ENCODE measurements around the gene C5orf22.
A peak's percentile ranks its signal among the peaks of the same experiment; 100 is the strongest.
"Not testable (repeated sequence)": the region's sequence is repeated elsewhere in the genome, so short reads cannot be mapped to it uniquely, and the experiment has no call there.

C5orf22 gene

GRCh38 chr5:31556461-31556860, 24.4 kb downstream of the C5orf22 start:
- no peak for DNase-seq

- no peak for DNase-seq
Observed at GRCh38 chr5:31559942-31560341, 27.8 kb downstream of the C5orf22 start.

- DNase-seq: no peak
Observed at GRCh38 chr5:31561946-31562345, 29.8 kb downstream of the C5orf22 start.

- no peak for DNase-seq
Observed at GRCh38 chr5:31563216-31563615, 31.1 kb downstream of the C5orf22 start.

- not testable (repeated sequence) for DNase-seq
Observed at GRCh38 chr5:31566362-31566761, 34.3 kb downstream of the C5orf22 start.

- DNase-seq: no peak
Observed at GRCh38 chr5:31568302-31568835, 36.3 kb downstream of the C5orf22 start.

GRCh38 chr5:31569068-31569467, 37.0 kb downstream of the C5orf22 start:
- DNase-seq: no peak

GRCh38 chr5:31573494-31574142, 41.5 kb downstream of the C5orf22 start:
- DNase-seq: no peak

- no peak for DNase-seq
Observed at GRCh38 chr5:31574772-31575171, 42.7 kb downstream of the C5orf22 start.

- DNase-seq: no peak
Observed at GRCh38 chr5:31577438-31577837, 45.3 kb downstream of the C5orf22 start.

- no peak for DNase-seq
Observed at GRCh38 chr5:31579558-31579957, 47.5 kb downstream of the C5orf22 start.

- peak; percentile 25 for DNase-seq
Observed at GRCh38 chr5:31581498-31582099, 49.5 kb downstream of the C5orf22 start.

- no peak for DNase-seq
Observed at GRCh38 chr5:31583129-31583528, 51.0 kb downstream of the C5orf22 start.

- DNase-seq: no peak
Observed at GRCh38 chr5:31585166-31585894, 53.2 kb downstream of the C5orf22 start.

- DNase-seq: no peak
Observed at GRCh38 chr5:31585895-31586270, 53.8 kb downstream of the C5orf22 start.

GRCh38 chr5:31587546-31587945, 55.4 kb downstream of the C5orf22 start:
- DNase-seq: no peak

- no peak for DNase-seq
Observed at GRCh38 chr5:31593665-31594064, 61.6 kb downstream of the C5orf22 start.

GRCh38 chr5:31596354-31596753, 64.3 kb downstream of the C5orf22 start:
- DNase-seq: no peak

- no peak for DNase-seq
Observed at GRCh38 chr5:31598640-31599611, 66.8 kb downstream of the C5orf22 start.

- DNase-seq: not testable (repeated sequence)
Observed at GRCh38 chr5:31602305-31602704, 70.2 kb downstream of the C5orf22 start.

- DNase-seq: no peak
Observed at GRCh38 chr5:31604240-31604639, 72.1 kb downstream of the C5orf22 start.

- DNase-seq: no peak
Observed at GRCh38 chr5:31604644-31605043, 72.5 kb downstream of the C5orf22 start.

Measured in CD4-positive, alpha-beta T cell treated with Interleukin-17A for 4 hours (primary cell).